ENCODE data around the gene ACSL1.

DNA sequence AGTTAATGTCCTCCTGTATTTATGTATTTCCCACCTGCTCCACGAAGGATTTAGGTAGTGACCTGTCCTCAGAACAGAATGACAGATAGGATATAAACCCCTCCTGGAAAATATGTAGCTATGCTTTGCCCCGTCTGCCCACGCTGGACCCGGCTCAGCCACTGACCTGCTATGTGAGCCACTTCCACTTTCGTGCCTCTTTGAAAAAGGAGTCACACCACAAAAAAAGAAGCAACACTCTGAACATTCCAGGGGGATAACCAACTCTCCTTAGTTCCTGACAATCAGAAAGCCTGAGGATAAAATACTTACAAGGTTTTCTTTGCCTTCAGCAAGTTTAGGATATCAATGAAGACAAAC, 11.1 kb downstream of the ACSL1 start:
- TF ChIP-seq EZH2 (IDR thresholded peaks at IDR 0.05; ENCODE audit: insufficient read depth, poor library complexity, severe bottlenecking) (no peak), EZH2phosphoT487 (IDR thresholded peaks at IDR 0.05; ENCODE audit: insufficient read depth, low read depth) (no peak)
